RWPE2 (cell line): ENCODE data around the gene BBIP1.

Experiments
- ATAC-seq: fragments of 200-7000 bp; cut with Tn5 transposase; 3 replicates; pipeline ENCODE4 v1.9.1; 2021; ENCODE audit warnings: low read depth
- DNase-seq: peaks from one replicate; pipeline ENCODE4 v3.0.0-alpha.2; 2020; ENCODE audit warnings: low spot score
- H3K27ac ChIP-seq: fragments of 450-650 bp; 2 replicates; pipeline ENCODE4 v1.5.1; 2017; ENCODE audit warnings: mild to moderate bottlenecking; ENCODE audit not compliant: poor library complexity, severe bottlenecking
- H3K27me3 ChIP-seq: fragments of 250-450 bp; sonication (Bioruptor Pico); 2 replicates; pipeline ENCODE4 v1.5.1; 2021; ENCODE audit warnings: mild to moderate bottlenecking, moderate library complexity; ENCODE audit not compliant: insufficient read depth, poor library complexity, severe bottlenecking
- H3K36me3 ChIP-seq: fragments of 250-450 bp; sonication (Bioruptor Pico); 2 replicates; pipeline ENCODE4 v1.5.1; 2020; ENCODE audit warnings: low read depth, mild to moderate bottlenecking, moderate library complexity
- H3K4me1 ChIP-seq: fragments of 250-450 bp; sonication (Bioruptor Pico); 2 replicates; pipeline ENCODE4 v1.5.1; 2021; ENCODE audit warnings: mild to moderate bottlenecking, moderate library complexity; ENCODE audit not compliant: insufficient read depth, poor library complexity, severe bottlenecking
- H3K4me3 ChIP-seq: fragments of 250-450 bp; sonication (Bioruptor Pico); 2 replicates; pipeline ENCODE4 v1.5.1; 2021; ENCODE audit warnings: mild to moderate bottlenecking, moderate library complexity; ENCODE audit not compliant: severe bottlenecking
- H3K9me3 ChIP-seq: fragments of 250-450 bp; sonication (Bioruptor Pico); 2 replicates; pipeline ENCODE4 v1.5.1; 2021; ENCODE audit warnings: mild to moderate bottlenecking, moderate library complexity; ENCODE audit not compliant: severe bottlenecking
- CTCF ChIP-seq: fragments of 450-650 bp; IDR thresholded peaks from one replicate; pipeline ENCODE4 v1.5.1; 2017; ENCODE audit warnings: mild to moderate bottlenecking, moderate library complexity; ENCODE audit not compliant: poor library complexity, severe bottlenecking

Gene BBIP1

DNA sequence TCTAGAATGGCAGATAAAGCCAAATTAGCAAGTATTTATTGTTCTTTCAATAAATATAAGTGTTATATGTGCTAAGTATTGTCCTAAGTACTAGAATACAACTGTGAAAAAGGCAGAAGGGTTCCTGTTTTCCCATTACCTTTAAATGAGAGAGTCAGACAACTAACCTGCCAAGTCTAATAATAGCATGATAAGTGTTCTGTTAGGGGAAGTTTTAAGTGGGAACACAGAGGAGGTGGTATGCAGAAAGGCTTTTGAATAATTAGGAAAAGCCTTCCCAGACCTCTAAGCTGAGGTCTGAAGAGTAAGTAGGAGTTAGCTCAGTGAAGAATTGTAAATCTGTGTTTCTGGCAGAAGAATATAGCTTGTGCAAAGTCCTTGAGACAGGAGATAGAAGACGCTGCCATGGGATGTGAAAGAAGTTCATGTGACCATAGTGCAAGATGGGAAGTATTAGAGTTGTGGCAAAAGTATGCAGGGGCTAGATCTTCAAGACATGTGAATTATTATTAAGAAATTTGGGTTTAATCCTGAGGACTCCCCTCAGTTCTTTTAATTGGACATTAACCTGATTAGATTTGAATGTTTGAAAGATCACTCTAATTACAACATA lies 12.9 kb upstream of the BBIP1 start:
- Histone ChIP-seq H3K9me3 (no peaks in the 10 kb centered on the region), H3K36me3 (no peaks in the 10 kb centered on the region), H3K4me1 (peaks cover 22% of the 10 kb centered on the region), H3K27me3 (no peaks in the 10 kb centered on the region), H3K4me3 (no peak overlapping the region), H3K27ac (peak overlapping the region; percentile 41)
- no peak for TF ChIP-seq CTCF
- no peak for DNase-seq
- no peak for ATAC-seq

GRCh38 chr10:110927461-110927860 lies 8.5 kb upstream of the BBIP1 start:
- no peak overlapping the region for H3K27ac ChIP-seq
- no peak overlapping the region for H3K4me3 ChIP-seq
- DNase-seq: no peak
- H3K36me3 ChIP-seq: 0 out of 2 replicates have a peak, but pooled peaks cover 4% of the 10 kb centered on the region
- peaks cover 15% of the 10 kb centered on the region for H3K4me1 ChIP-seq
- no peak for ATAC-seq
- TF ChIP-seq CTCF: no peak
- H3K27me3 ChIP-seq: no peaks in the 10 kb centered on the region
- H3K9me3 ChIP-seq: no peaks in the 10 kb centered on the region

DNA sequence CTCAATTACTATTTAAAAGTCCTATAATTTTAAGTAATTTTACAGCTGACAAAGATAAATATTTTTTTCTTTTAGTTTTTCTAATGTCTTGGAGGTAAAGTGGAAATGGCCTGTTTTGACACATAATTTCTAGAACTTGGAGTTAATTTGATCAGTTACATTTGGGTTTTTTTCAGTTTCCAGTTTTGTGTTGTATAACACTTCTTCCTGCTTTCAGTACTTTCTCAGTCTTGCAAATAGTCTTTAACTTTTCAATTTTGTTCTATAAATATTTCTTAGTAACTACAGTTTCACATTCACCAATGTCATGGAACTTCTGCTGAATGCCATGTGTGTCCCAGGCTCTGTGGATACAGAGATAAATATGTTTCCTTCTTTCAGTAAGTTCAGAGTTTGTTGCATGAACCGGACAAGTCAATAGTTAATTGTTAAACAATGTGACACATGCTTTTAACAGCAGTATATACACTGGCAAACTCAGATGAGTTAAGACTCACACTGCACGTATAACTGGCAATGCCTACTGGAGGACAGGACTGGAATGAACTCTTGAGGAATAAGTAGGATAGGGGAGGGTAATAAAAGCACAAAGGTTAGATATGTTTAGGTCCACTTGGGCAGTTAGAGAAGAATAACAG lies 5.0 kb upstream of the BBIP1 start:
- no peak for ATAC-seq
- no peak for DNase-seq
- peaks cover 20% of the 10 kb centered on the region for H3K4me1 ChIP-seq
- no peak overlapping the region for H3K27ac ChIP-seq
- H3K9me3 ChIP-seq: no peaks in the 10 kb centered on the region
- TF ChIP-seq CTCF: no peak
- H3K36me3 ChIP-seq: 0 out of 2 replicates have a peak, but pooled peaks cover 4% of the 10 kb centered on the region
- no peaks in the 10 kb centered on the region for H3K27me3 ChIP-seq
- no peak overlapping the region for H3K4me3 ChIP-seq

DNA sequence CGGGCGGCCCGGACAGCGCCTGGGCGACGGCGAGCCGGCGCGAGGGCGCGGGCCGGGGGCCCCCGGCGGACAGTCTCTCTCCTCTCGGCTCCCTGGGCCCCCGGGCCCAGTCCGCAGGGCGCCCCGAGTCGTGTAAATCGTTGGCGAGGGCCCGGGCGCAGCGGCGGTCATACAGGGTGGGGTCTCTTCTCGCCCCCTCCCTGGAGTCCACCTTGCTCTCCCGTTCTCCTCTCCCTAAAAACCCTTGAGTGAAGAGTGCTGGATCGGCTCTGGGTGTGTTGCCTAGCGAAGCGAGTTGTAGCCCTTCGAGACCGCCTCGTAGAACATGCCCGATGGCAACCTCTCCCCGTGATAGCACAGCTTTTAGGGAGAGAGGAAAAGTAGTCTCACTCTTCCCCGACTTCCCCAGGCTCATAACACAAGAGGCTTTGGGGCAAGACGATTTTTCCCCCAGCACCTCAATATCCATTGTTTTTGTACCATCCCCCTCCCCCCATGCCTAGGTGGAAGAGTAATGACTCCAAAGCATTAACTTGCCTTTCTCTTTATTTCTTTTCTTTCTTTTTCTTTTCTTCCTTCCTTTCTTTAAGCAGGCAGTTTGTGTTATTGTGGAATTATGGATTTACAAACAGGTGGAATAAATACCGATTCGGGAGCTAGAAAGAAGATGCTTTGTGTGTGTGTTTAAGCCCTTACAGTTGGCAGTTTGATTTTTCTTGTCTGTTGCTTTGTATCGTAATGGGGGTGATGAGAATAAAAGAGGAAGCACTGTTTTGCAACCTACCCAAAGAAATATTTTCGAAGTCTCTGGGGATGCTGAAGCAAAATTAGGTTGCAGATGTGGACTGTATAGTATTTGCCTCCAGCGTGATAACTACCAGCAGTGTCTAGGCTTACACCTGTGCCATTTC lies 1.2 kb upstream of the BBIP1 start:
- no peaks in the 10 kb centered on the region for H3K9me3 ChIP-seq

More for the DNA sequence above, 1.2 kb upstream of the BBIP1 start:
- peak overlapping the region; percentile 80 for H3K27ac ChIP-seq
- peaks cover 22% of the 10 kb centered on the region for H3K4me1 ChIP-seq
- no peak for ATAC-seq
- H3K27me3 ChIP-seq: no peaks in the 10 kb centered on the region
- H3K4me3 ChIP-seq: peak overlapping the region; percentile 97
- no peak for TF ChIP-seq CTCF
- no peak for DNase-seq
- 0 out of 2 replicates have a peak, but pooled peaks cover 5% of the 10 kb centered on the region for H3K36me3 ChIP-seq
